Mesodermal cell (in vitro differentiated cells): Measurements from ENCODE around the gene STIL.

Experiments
- H3K27ac ChIP-seq: 2 replicates; pipeline ENCODE4 v1.7.0; 2013; ENCODE audit warnings: mild to moderate bottlenecking, low read depth, low read length, moderate library complexity; ENCODE audit not compliant: severe bottlenecking
- H3K36me3 ChIP-seq: 2 replicates; pipeline ENCODE4 v1.7.1; 2013; ENCODE audit warnings: mild to moderate bottlenecking, low read length, moderate library complexity; ENCODE audit not compliant: control insufficient read depth, insufficient read depth
- H3K4me1 ChIP-seq: one replicate; pipeline ENCODE4 v1.7.1; 2013; ENCODE audit warnings: mild to moderate bottlenecking, low read length; ENCODE audit not compliant: insufficient read depth, control insufficient read depth, poor library complexity, severe bottlenecking
- H3K4me3 ChIP-seq: 2 replicates; pipeline ENCODE4 v1.7.0; 2013; ENCODE audit warnings: low read length, control low read depth, mild to moderate bottlenecking; ENCODE audit not compliant: insufficient read depth, poor library complexity, severe bottlenecking; ENCODE audit errors: extremely low read depth
- H3K9me3 ChIP-seq: 2 replicates; pipeline ENCODE4 v1.7.1; 2013; ENCODE audit warnings: mild to moderate bottlenecking, low read length, moderate library complexity; ENCODE audit not compliant: control insufficient read depth
- WGBS, 2 experiments: methylation state at CpG; one replicate each; pipeline ENCODE4 v1.1.5; 2013; ENCODE audit warnings: missing lambda C conversion rate in 2 of 2; ENCODE audit not compliant: insufficient coverage in 2 of 2; 5-methylcytosine and 5-hydroxymethylcytosine counted together

STIL gene

DNA sequence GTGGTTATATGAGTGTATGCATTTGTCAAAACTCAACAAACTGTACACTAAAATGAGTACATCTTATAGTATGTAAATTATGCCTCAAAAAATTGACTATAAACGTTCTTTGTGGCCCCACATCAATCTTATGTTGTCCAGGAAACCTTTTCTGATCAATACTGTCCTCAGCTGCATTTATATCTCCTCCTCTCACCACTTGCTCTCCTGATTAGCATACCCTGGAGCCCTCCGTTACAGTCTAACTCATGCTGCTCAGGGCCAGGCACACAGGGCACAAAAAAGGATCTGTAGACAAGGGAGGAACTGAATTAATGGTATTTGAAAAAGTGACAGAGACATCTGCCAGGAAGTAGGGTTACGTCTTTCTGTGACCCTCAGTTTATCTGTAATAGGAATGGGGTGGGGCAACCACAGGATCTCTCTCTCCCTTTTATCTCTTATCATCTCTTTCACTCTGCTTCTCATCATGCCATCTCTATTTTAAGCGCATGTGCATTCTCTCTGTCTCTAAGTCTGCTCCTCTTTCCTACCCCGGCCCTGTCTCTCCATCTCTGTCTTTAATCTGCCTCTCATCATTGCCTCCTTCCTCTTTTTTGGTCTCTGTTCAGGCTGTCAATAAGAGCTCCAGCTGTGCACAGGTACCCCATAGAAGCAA lies 74.9 kb downstream of the STIL start:
- Histone ChIP-seq H3K4me3 (no peak overlapping the region), H3K36me3 (no peaks in the 10 kb centered on the region), H3K4me1 (peaks cover 52% of the 10 kb centered on the region), H3K27ac (no peak overlapping the region), H3K9me3 (no peaks in the 10 kb centered on the region)
- WGBS, 2 experiments, result 63 to 73% methylated on average over 3 of the region's 5 CpGs

DNA sequence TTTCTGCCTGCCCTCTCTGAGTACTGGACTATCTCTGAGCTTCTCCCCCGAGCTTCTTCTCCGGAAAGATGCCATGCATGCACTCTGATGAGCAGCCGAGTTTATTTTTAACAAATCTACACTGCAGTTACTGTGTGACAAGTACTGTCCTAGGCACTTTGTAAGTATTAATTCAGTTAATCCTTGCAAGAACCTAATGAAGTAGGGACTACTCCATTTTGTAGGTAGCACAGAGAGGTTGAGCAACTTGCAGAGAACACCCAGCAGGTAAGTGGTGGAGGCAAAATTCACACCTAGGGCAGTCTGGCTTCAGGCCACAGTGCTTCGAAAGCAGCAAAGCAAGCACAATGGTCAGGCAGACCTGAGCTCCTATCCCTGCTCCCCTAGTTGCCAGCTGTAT lies 78.1 kb downstream of the STIL start:
- WGBS, 2 experiments, result 79 to 87% methylated on average over 3 of the region's 4 CpGs
- Histone ChIP-seq H3K9me3 (no peaks in the 10 kb centered on the region), H3K4me3 (no peak overlapping the region), H3K36me3 (no peaks in the 10 kb centered on the region), H3K4me1 (peaks cover 40% of the 10 kb centered on the region), H3K27ac (peak overlapping the region; percentile 41)

- peaks cover 46% of the 10 kb centered on the region for H3K4me1 ChIP-seq
- 24 to 29% methylated on average over 9 of the region's 21 CpGs for WGBS, 2 experiments
- H3K27ac ChIP-seq, result peak overlapping the region; percentile 41
- H3K9me3 ChIP-seq, result no peaks in the 10 kb centered on the region
- no peak overlapping the region for H3K4me3 ChIP-seq
- H3K36me3 ChIP-seq, result no peaks in the 10 kb centered on the region
Measured at GRCh38 chr1:47235241-47235681, 78.7 kb downstream of the STIL start.

DNA sequence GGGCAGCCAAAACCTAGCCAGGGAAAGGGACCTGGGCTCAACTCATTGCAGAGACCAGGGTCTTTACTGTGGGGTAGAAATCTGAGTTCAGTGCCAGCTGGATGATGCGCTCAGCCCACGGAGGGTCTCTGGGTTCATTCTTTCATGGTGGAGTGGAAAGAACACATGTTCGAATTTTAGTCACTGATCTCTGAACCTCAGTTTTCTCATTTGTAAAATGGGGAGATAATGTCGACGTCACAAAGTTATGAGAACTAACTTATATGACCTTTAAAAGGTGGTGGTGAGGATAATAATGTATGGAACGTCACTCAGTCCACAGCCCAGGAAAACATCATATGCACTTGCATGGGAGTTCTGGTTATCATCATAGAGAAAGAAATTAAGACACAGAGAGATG lies 80.8 kb downstream of the STIL start:
- no peak overlapping the region for H3K4me3 ChIP-seq
- no peaks in the 10 kb centered on the region for H3K36me3 ChIP-seq
- no peaks in the 10 kb centered on the region for H3K9me3 ChIP-seq
- WGBS, 2 experiments, result 68 to 84% methylated on average over 3 of the region's 6 CpGs
- peaks cover 42% of the 10 kb centered on the region for H3K4me1 ChIP-seq
- no peak overlapping the region for H3K27ac ChIP-seq

- 2 to 3% methylated on average over 6 to 31 of the region's 51 CpGs for WGBS, 2 experiments
- Histone ChIP-seq H3K4me3 (peak within 1 kb of the TSS; percentile 37), H3K4me1 (peaks cover 35% of the 10 kb centered on the region), H3K9me3 (no peaks in the 10 kb centered on the region), H3K27ac (peak within 1 kb of the TSS; percentile 62), H3K36me3 (no peaks in the 10 kb centered on the region)
Measured at GRCh38 chr1:47232187-47232874, 81.6 kb downstream of the STIL start, which contains the start of gene TAL1. TSS of gene TAL1 (minus strand) at chr1:47232225. CDS start at chr1:47225888, 6,337 bp downstream.

GRCh38 chr1:47231301-47232186 lies 82.4 kb downstream of the STIL start:
- Histone ChIP-seq H3K9me3 (no peaks in the 10 kb centered on the region), H3K4me1 (peaks cover 33% of the 10 kb centered on the region), H3K36me3 (no peaks in the 10 kb centered on the region), H3K4me3 (peak overlapping the region; percentile 37), H3K27ac (peak overlapping the region; percentile 57)
- 0% methylated on average over 20 to 45 of the region's 62 CpGs for WGBS, 2 experiments

GRCh38 chr1:47230692-47231300 lies 83.2 kb downstream of the STIL start:
- H3K9me3 ChIP-seq, result no peaks in the 10 kb centered on the region
- peak overlapping the region; percentile 37 for H3K4me3 ChIP-seq
- peaks cover 30% of the 10 kb centered on the region for H3K4me1 ChIP-seq
- H3K27ac ChIP-seq, result no peak overlapping the region
- 0% methylated on average over 30 to 32 of the region's 44 CpGs for WGBS, 2 experiments
- no peaks in the 10 kb centered on the region for H3K36me3 ChIP-seq

- Histone ChIP-seq H3K4me3 (peak overlapping the region; percentile 37), H3K9me3 (no peaks in the 10 kb centered on the region), H3K27ac (no peak overlapping the region), H3K36me3 (no peaks in the 10 kb centered on the region), H3K4me1 (peaks cover 23% of the 10 kb centered on the region)
- 0 to 4% methylated on average over 1 to 8 of the region's 23 CpGs for WGBS, 2 experiments
Measured at GRCh38 chr1:47229886-47230691, 83.9 kb downstream of the STIL start.

GRCh38 chr1:47229031-47229885 lies 84.7 kb downstream of the STIL start:
- Histone ChIP-seq H3K27ac (no peak overlapping the region), H3K4me1 (peaks cover 16% of the 10 kb centered on the region), H3K4me3 (peak overlapping the region; percentile 37), H3K36me3 (no peaks in the 10 kb centered on the region), H3K9me3 (no peaks in the 10 kb centered on the region)
- WGBS, 2 experiments, result 3 to 6% methylated on average over 11 to 13 of the region's 35 CpGs
